HG02884 (cell line): ENCODE results near the gene CCDC150.
A peak's percentile ranks its signal among the peaks of the same experiment; 100 is the strongest.
"Not testable (repeated sequence)": the region's sequence is repeated elsewhere in the genome, so short reads cannot be mapped to it uniquely, and the experiment has no call there.

Source experiments
- ATAC-seq: cut with Tn5 transposase; IDR thresholded peaks from one replicate; pipeline ENCODE4 v1.9.1; 2021; ENCODE audit warnings: mild to moderate bottlenecking, moderate library complexity; ENCODE audit not compliant: unreplicated experiment

Gene CCDC150

GRCh38 chr2:196639180-196640030, at the start of gene CCDC150:
CCDC150 (plus strand) TSS chr2:196639715; CDS start chr2:196639767, 52 bp downstream.
- peak; percentile 99 for ATAC-seq

- no peak for ATAC-seq
Observed at GRCh38 chr2:196590286-196590685, 49.2 kb upstream of the CCDC150 start.

GRCh38 chr2:196591004-196591403, 48.5 kb upstream of the CCDC150 start:
- no peak for ATAC-seq

- ATAC-seq, result no peak
Observed at GRCh38 chr2:196591621-196592022, 47.9 kb upstream of the CCDC150 start.

GRCh38 chr2:196592331-196592910, 47.1 kb upstream of the CCDC150 start:
- ATAC-seq, result peak; percentile 35

GRCh38 chr2:196592911-196593881, 46.3 kb upstream of the CCDC150 start, which contains the start of gene HECW2:
HECW2 (minus strand) TSS chr2:196593554.
- ATAC-seq, result peak; percentile 67

- no peak for ATAC-seq
Observed at GRCh38 chr2:196594158-196594557, 45.4 kb upstream of the CCDC150 start.

- ATAC-seq, result no peak
Observed at GRCh38 chr2:196597531-196597930, 42.0 kb upstream of the CCDC150 start.

GRCh38 chr2:196598412-196598811, 41.1 kb upstream of the CCDC150 start:
- no peak for ATAC-seq

- ATAC-seq, result no peak
Observed at GRCh38 chr2:196598846-196599245, 40.7 kb upstream of the CCDC150 start.

- no peak for ATAC-seq
Observed at GRCh38 chr2:196601430-196602306, 37.8 kb upstream of the CCDC150 start.

- no peak for ATAC-seq
Observed at GRCh38 chr2:196604196-196604595, 35.3 kb upstream of the CCDC150 start.

- ATAC-seq, result no peak
Observed at GRCh38 chr2:196606516-196606915, 33.0 kb upstream of the CCDC150 start.

- no peak for ATAC-seq
Observed at GRCh38 chr2:196607073-196607472, 32.4 kb upstream of the CCDC150 start.

GRCh38 chr2:196607896-196608295, 31.6 kb upstream of the CCDC150 start:
- ATAC-seq, result not testable (repeated sequence)

- no peak for ATAC-seq
Observed at GRCh38 chr2:196609806-196610205, 29.7 kb upstream of the CCDC150 start.

GRCh38 chr2:196610796-196611195, 28.7 kb upstream of the CCDC150 start:
- ATAC-seq, result no peak

GRCh38 chr2:196613302-196613701, 26.2 kb upstream of the CCDC150 start:
- ATAC-seq, result no peak

GRCh38 chr2:196617430-196617829, 22.1 kb upstream of the CCDC150 start:
- no peak for ATAC-seq

GRCh38 chr2:196618661-196619060, 20.9 kb upstream of the CCDC150 start:
- no peak for ATAC-seq
